Esophagus (tissue), 2 donors: ENCODE data around the gene CRYBB2. TPM values are rescaled to one million over a fixed set of nuclear protein-coding genes. Genes with fewer than 3 reads are reported as not detected.
"Not testable (repeated sequence)": the region's sequence is repeated elsewhere in the genome, so short reads cannot be mapped to it uniquely, and the experiment has no call there.

ENCODE experiments used
- H3K27ac ChIP-seq, 2 donors: one replicate each; pipeline ENCODE4 v1.5.1; 2013; ENCODE audit warnings: low read depth in 2 of 2, mild to moderate bottlenecking in 2 of 2, inconsistent platforms in 1 of 2, low read length in 1 of 2, moderate library complexity in 1 of 2
- H3K27me3 ChIP-seq, 2 donors: one replicate each; pipeline ENCODE4 v1.6.1; 2013; ENCODE audit warnings: low read length in 2 of 2, control low read depth in 1 of 2, mild to moderate bottlenecking in 1 of 2; ENCODE audit not compliant: insufficient read depth in 2 of 2, control insufficient read depth in 1 of 2
- H3K36me3 ChIP-seq, 2 donors: one replicate each; pipeline ENCODE4 v1.6.1; 2013; ENCODE audit warnings: low read length in 1 of 2; ENCODE audit not compliant: control insufficient read depth in 2 of 2, insufficient read depth in 2 of 2
- H3K4me1 ChIP-seq, 2 donors: one replicate each; pipeline ENCODE4 v1.6.1; 2013; ENCODE audit warnings: low read length in 1 of 2; ENCODE audit not compliant: control insufficient read depth in 2 of 2, insufficient read depth in 2 of 2
- H3K4me3 ChIP-seq, 2 donors: one replicate each; pipeline ENCODE4 v1.5.1; 2013; ENCODE audit warnings: low read length in 2 of 2, mild to moderate bottlenecking in 2 of 2, low read depth in 1 of 2, moderate library complexity in 1 of 2
- H3K9me3 ChIP-seq, 2 donors: one replicate each; pipeline ENCODE4 v1.6.1; 2013; ENCODE audit warnings: mild to moderate bottlenecking in 2 of 2, low read depth in 1 of 2, low read length in 1 of 2, moderate library complexity in 1 of 2; ENCODE audit not compliant: control insufficient read depth in 2 of 2, insufficient read depth in 1 of 2
- WGBS, 2 donors: extraction: QIAGEN DNeasy Blood & Tissue Kit; methylation state at CpG; one replicate each; pipeline ENCODE4 v1.1.7; 2013; 5-methylcytosine and 5-hydroxymethylcytosine counted together
- polyA plus RNA-seq, 2 donors: library from polyadenylated mRNA; stranded (reverse); fragments of 200-250 nt; gene quantifications; one replicate each; pipeline ENCODE4 v1.2.3, GENCODE V29; 2013
- donor health status: healthy with polysubstance abuse.
- donor health status: Bipolar disorder and iron deficiency.

Gene CRYBB2
- polyA plus RNA-seq, 2 donors: 0.18 to 0.49 TPM

DNA sequence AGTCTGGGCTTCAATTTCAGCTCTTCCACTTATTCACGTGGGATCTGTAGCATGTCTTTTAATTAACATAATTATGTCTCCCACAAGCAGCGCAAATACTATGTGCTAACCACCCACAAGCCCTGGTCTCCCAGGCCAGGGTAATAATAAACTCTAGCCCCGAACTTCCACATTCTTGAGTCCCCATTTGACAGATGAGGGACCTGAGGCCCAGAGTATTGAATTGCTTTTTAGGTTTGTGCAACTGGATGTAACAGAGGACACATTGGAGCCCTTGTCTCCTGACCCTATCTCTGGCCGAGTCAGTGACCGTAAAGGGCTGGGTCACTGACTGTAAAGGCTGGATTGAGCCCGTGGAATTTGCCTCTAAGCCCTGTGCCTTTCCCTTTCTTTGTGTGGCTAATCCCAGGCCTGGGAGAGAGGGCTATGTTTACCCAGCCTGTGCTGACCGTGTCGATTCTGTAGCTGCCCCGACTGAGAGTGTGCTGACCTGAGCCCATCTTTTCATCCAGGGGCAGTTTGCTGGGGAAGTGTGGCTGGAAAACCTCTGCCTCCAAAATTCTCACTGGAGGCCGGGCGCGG, 3.9 kb downstream of the CRYBB2 start:
- H3K36me3 ChIP-seq: no peaks in the 10 kb centered on the region
- no peaks in the 10 kb centered on the region for H3K4me1 ChIP-seq
- no peaks in the 10 kb centered on the region for H3K9me3 ChIP-seq
- no peak overlapping the region for H3K4me3 ChIP-seq
- WGBS, 2 donors: 70 to 79% methylated on average over 12 of the region's 12 CpGs
- H3K27me3 ChIP-seq: no peaks in the 10 kb centered on the region
- H3K27ac ChIP-seq: no peak overlapping the region

GRCh38 chr22:25228822-25229221, 9.4 kb downstream of the CRYBB2 start:
- Histone ChIP-seq H3K36me3 (no peaks in the 10 kb centered on the region), H3K4me3 (no peak overlapping the region), H3K4me1 (peaks cover 0 to 4% of the 10 kb centered on the region in 2 donors), H3K9me3 (no peaks in the 10 kb centered on the region), H3K27me3 (no peaks in the 10 kb centered on the region), H3K27ac (no peak overlapping the region)
- 77 to 94% methylated on average over 13 of the region's 13 CpGs for WGBS, 2 donors

DNA sequence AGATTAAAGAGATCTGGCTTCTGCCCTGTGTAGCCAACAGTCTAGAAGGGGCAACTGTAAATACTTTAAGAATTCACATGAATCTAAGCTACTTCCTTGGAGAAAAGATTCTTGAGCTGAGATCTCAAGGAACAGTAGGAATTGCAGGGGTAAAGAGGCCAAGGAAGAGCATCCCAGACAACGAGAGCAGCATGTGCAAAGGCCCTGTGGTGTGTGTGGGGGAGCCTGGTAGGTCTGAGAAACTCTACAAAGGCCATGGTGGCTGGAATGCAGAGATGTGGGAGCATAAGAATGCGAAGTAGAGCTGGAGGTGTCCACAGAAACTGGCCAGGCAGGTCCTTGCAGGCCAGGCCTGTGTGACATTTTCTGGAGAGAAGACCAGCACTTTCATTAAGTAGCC, 11.3 kb downstream of the CRYBB2 start:
- H3K27ac ChIP-seq, H3K27me3 ChIP-seq, H3K36me3 ChIP-seq, H3K4me1 ChIP-seq, H3K9me3 ChIP-seq, H3K4me3 ChIP-seq: not testable (repeated sequence)
- 76 to 87% methylated on average over 2 of the region's 2 CpGs for WGBS, 2 donors

DNA sequence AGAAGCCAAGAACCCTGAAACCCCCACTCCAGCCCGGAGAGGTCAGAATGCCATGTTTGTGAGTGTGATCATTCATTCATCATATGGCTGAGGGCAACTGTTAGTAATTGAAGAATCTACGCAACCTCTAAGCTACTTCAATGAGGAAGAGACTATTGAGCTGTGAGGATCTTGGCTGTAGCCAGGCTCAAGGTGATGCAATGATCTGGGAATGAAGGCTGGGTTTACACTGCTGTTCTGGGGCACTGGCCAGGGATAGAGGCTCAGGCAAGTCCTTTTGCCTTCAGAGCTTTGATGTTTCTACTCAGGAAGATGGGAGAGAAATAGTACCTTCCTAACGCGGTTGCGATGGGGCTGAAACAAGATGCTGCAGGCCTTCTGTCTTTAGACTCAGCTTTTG, 12.9 kb downstream of the CRYBB2 start:
- Histone ChIP-seq H3K4me1 (peaks cover 0 to 4% of the 10 kb centered on the region in 2 donors), H3K36me3 (no peaks in the 10 kb centered on the region), H3K27ac (no peak overlapping the region), H3K27me3 (no peaks in the 10 kb centered on the region), H3K9me3 (no peaks in the 10 kb centered on the region), H3K4me3 (no peak overlapping the region)
- 38 to 52% methylated on average over 5 of the region's 5 CpGs for WGBS, 2 donors

GRCh38 chr22:25233706-25234105, 14.3 kb downstream of the CRYBB2 start:
- H3K4me3 ChIP-seq, H3K9me3 ChIP-seq, H3K36me3 ChIP-seq, H3K27ac ChIP-seq, H3K27me3 ChIP-seq, H3K4me1 ChIP-seq: not testable (repeated sequence)

GRCh38 chr22:25235547-25236290, 16.3 kb downstream of the CRYBB2 start:
- H3K27ac ChIP-seq: no peak overlapping the region
- no peaks in the 10 kb centered on the region for H3K36me3 ChIP-seq
- H3K4me1 ChIP-seq: peaks cover 0 to 4% of the 10 kb centered on the region in 2 donors
- no peaks in the 10 kb centered on the region for H3K27me3 ChIP-seq
- H3K4me3 ChIP-seq: no peak overlapping the region
- no peaks in the 10 kb centered on the region for H3K9me3 ChIP-seq
- 11 to 13% methylated on average over 30 of the region's 30 CpGs for WGBS, 2 donors

DNA sequence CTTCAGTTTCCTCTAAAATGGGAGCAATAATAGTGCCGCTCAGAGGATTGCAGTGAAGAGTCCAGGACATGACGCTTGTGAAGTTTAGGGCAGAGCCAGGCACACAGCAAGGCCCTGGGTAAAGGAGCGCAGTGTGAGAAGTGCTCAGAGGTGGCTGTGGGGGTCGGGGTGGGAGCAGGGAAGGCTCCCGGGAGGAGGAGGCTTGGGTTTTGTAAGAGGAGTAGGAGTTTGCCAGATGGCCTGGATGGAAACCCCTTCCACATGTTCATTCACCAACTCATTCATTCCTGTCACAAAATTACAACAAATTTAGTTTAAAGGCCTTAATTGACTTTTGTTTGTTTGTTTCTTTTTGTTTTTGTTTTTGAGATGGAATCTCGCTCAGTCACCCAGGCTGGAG, 17.0 kb downstream of the CRYBB2 start:
- Histone ChIP-seq H3K27ac (no peak overlapping the region), H3K27me3 (no peaks in the 10 kb centered on the region), H3K36me3 (no peaks in the 10 kb centered on the region), H3K9me3 (no peaks in the 10 kb centered on the region), H3K4me3 (no peak overlapping the region), H3K4me1 (peaks cover 0 to 2% of the 10 kb centered on the region in 2 donors)
- 88 to 89% methylated on average over 6 of the region's 6 CpGs for WGBS, 2 donors

- H3K27me3 ChIP-seq: no peaks in the 10 kb centered on the region
These were observed 18.1 kb downstream of the CRYBB2 start for GRCh38 chr22:25237503-25237902.

DNA sequence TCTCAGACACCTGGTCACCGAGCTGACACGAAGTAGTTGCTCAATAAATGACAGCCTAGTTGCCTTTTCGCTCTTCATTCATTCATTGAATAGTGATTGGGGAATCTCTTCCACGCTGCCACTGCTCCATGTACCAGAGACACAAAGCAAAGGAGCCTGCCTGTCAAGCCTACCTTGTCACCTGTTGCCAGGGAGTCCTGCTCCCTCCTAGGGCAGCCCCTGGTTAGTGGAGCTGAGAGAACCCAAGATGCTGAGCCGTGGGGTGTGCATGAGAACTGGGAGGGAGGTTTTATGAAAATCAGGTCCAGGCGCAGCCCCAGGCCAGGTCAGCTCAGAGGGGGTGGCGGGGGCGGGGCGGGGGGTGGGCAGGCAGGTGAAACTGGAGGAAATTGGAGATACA, 18.6 kb downstream of the CRYBB2 start:
- H3K27ac ChIP-seq, H3K4me3 ChIP-seq, H3K27me3 ChIP-seq, H3K36me3 ChIP-seq, H3K4me1 ChIP-seq, H3K9me3 ChIP-seq: not testable (repeated sequence)
- WGBS, 2 donors: 68 to 73% methylated on average over 9 of the region's 9 CpGs

More at GRCh38 chr22:25237503-25237902, 18.1 kb downstream of the CRYBB2 start:
- Histone ChIP-seq H3K4me1 (no peaks in the 10 kb centered on the region), H3K27ac (no peak overlapping the region), H3K36me3 (no peaks in the 10 kb centered on the region), H3K4me3 (no peak overlapping the region), H3K9me3 (no peaks in the 10 kb centered on the region)
- WGBS, 2 donors: 82 to 85% methylated on average over 4 of the region's 4 CpGs

DNA sequence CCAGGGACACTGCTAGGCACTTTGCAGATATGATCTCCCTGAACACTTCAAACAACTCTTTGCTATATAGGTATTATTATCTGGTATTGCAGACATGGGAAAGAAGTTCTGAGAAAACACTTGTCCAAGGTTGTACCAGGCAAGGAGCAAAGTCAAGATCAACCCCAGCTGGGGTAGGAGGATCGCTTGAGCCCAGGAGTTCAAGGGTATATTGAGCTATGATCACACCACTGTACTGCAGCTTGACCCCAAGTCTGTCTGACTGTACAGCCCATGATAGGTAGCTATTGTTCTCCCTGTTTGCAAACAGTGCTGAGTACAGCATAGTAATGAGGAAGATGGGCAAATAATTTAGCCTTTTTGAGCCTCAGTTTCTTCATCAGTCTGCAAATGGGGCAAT, 35.7 kb downstream of the CRYBB2 start:
- H3K27ac ChIP-seq: not testable (repeated sequence)

More for the DNA sequence above, 35.7 kb downstream of the CRYBB2 start:
- H3K4me1 ChIP-seq, H3K36me3 ChIP-seq, H3K4me3 ChIP-seq, H3K9me3 ChIP-seq, H3K27me3 ChIP-seq: not testable (repeated sequence)
- WGBS, 2 donors: 72 to 76% methylated on average over 1 of the region's 1 CpG
